ENCODE results near the gene MYO3B.

The MYO3B gene

GRCh38 chr2:170360546-170361089 is 182.7 kb downstream of the MYO3B start:
- no peaks in the 10 kb centered on the region for H3K36me3 Mint-ChIP-seq
- peaks cover 3% of the 10 kb centered on the region for H3K4me1 Mint-ChIP-seq
- ATAC-seq (ENCODE audit: low read depth) (no peak), DNase-seq (ENCODE audit: low spot score in 2 of 2) (no peak)
- H3K27ac Mint-ChIP-seq = no peak overlapping the region
- peaks cover 5% of the 10 kb centered on the region for H3K27me3 Mint-ChIP-seq
- no peak overlapping the region for H3K4me3 Mint-ChIP-seq
- H3K9me3 Mint-ChIP-seq = no peaks in the 10 kb centered on the region

GRCh38 chr2:170361090-170361936 is 183.4 kb downstream of the MYO3B start:
- Mint-ChIP-seq H3K27me3 (peaks cover 5% of the 10 kb centered on the region), H3K4me1 (peaks cover 3% of the 10 kb centered on the region), H3K36me3 (no peaks in the 10 kb centered on the region), H3K9me3 (no peaks in the 10 kb centered on the region), H3K4me3 (no peak overlapping the region), H3K27ac (no peak overlapping the region)
- ATAC-seq (ENCODE audit: low read depth) = peak; percentile 51
- peak; percentile 23 to 30 for DNase-seq (ENCODE audit: low spot score in 2 of 2)

- ATAC-seq (ENCODE audit: low read depth) (no peak), DNase-seq (ENCODE audit: low spot score in 2 of 2) (no peak)
- no peaks in the 10 kb centered on the region for H3K9me3 Mint-ChIP-seq
- no peak overlapping the region for H3K27ac Mint-ChIP-seq
- H3K36me3 Mint-ChIP-seq = no peaks in the 10 kb centered on the region
- H3K27me3 Mint-ChIP-seq = peaks cover 12% of the 10 kb centered on the region
- no peak overlapping the region for H3K4me3 Mint-ChIP-seq
- peaks cover 3% of the 10 kb centered on the region for H3K4me1 Mint-ChIP-seq
These were observed 184.4 kb downstream of the MYO3B start for GRCh38 chr2:170362313-170362870.

- H3K4me3 Mint-ChIP-seq = no peak overlapping the region
- no peaks in the 10 kb centered on the region for H3K9me3 Mint-ChIP-seq
- H3K27me3 Mint-ChIP-seq = peaks cover 12% of the 10 kb centered on the region
- H3K27ac Mint-ChIP-seq = no peak overlapping the region
- DNase-seq (ENCODE audit: low spot score in 2 of 2) (no peak), ATAC-seq (ENCODE audit: low read depth) (no peak)
- no peaks in the 10 kb centered on the region for H3K36me3 Mint-ChIP-seq
- peaks cover 3% of the 10 kb centered on the region for H3K4me1 Mint-ChIP-seq
These were observed 185.1 kb downstream of the MYO3B start for GRCh38 chr2:170362871-170363631.

- H3K36me3 Mint-ChIP-seq = no peaks in the 10 kb centered on the region
- H3K4me3 Mint-ChIP-seq = no peak overlapping the region
- H3K9me3 Mint-ChIP-seq = no peaks in the 10 kb centered on the region
- H3K4me1 Mint-ChIP-seq = peaks cover 3% of the 10 kb centered on the region
- DNase-seq (ENCODE audit: low spot score in 2 of 2) (no peak), ATAC-seq (ENCODE audit: low read depth) (no peak)
- H3K27ac Mint-ChIP-seq = no peak overlapping the region
- peaks cover 12% of the 10 kb centered on the region for H3K27me3 Mint-ChIP-seq
These were observed 187.1 kb downstream of the MYO3B start for GRCh38 chr2:170365003-170365402.

GRCh38 chr2:170365686-170366085 is 187.7 kb downstream of the MYO3B start:
- H3K4me1 Mint-ChIP-seq = peaks cover 5% of the 10 kb centered on the region

GRCh38 chr2:170368370-170368769 is 190.4 kb downstream of the MYO3B start:
- DNase-seq (ENCODE audit: low spot score in 2 of 2) (no peak), ATAC-seq (ENCODE audit: low read depth) (no peak)
- H3K4me1 Mint-ChIP-seq = peaks cover 2% of the 10 kb centered on the region
- H3K4me3 Mint-ChIP-seq = no peak overlapping the region
- no peaks in the 10 kb centered on the region for H3K9me3 Mint-ChIP-seq
- H3K27ac Mint-ChIP-seq = no peak overlapping the region
- H3K36me3 Mint-ChIP-seq = no peaks in the 10 kb centered on the region
- H3K27me3 Mint-ChIP-seq = peaks cover 17% of the 10 kb centered on the region

More at GRCh38 chr2:170365686-170366085, 187.7 kb downstream of the MYO3B start:
- ATAC-seq (ENCODE audit: low read depth) (no peak), DNase-seq (ENCODE audit: low spot score in 2 of 2) (no peak)
- no peak overlapping the region for H3K27ac Mint-ChIP-seq
- peaks cover 14% of the 10 kb centered on the region for H3K27me3 Mint-ChIP-seq
- H3K4me3 Mint-ChIP-seq = no peak overlapping the region
- no peaks in the 10 kb centered on the region for H3K9me3 Mint-ChIP-seq
- no peaks in the 10 kb centered on the region for H3K36me3 Mint-ChIP-seq

GRCh38 chr2:170369228-170369627 is 191.3 kb downstream of the MYO3B start:
- DNase-seq (ENCODE audit: low spot score in 2 of 2) (no peak), ATAC-seq (ENCODE audit: low read depth) (no peak)
- H3K36me3 Mint-ChIP-seq = no peaks in the 10 kb centered on the region
- no peak overlapping the region for H3K27ac Mint-ChIP-seq
- peaks cover 22% of the 10 kb centered on the region for H3K27me3 Mint-ChIP-seq
- no peak overlapping the region for H3K4me3 Mint-ChIP-seq
- no peaks in the 10 kb centered on the region for H3K9me3 Mint-ChIP-seq
- H3K4me1 Mint-ChIP-seq = peaks cover 2% of the 10 kb centered on the region

GRCh38 chr2:170369894-170370293 is 191.9 kb downstream of the MYO3B start:
- DNase-seq (ENCODE audit: low spot score in 2 of 2) (no peak), ATAC-seq (ENCODE audit: low read depth) (no peak)
- no peak overlapping the region for H3K27ac Mint-ChIP-seq
- peaks cover 2% of the 10 kb centered on the region for H3K4me1 Mint-ChIP-seq
- H3K9me3 Mint-ChIP-seq = no peaks in the 10 kb centered on the region
- H3K27me3 Mint-ChIP-seq = peaks cover 23% of the 10 kb centered on the region
- H3K4me3 Mint-ChIP-seq = no peak overlapping the region
- no peaks in the 10 kb centered on the region for H3K36me3 Mint-ChIP-seq

- DNase-seq (ENCODE audit: low spot score in 2 of 2) = no peak
- H3K27ac Mint-ChIP-seq = no peak overlapping the region
- H3K9me3 Mint-ChIP-seq = no peaks in the 10 kb centered on the region
- peaks cover 23% of the 10 kb centered on the region for H3K27me3 Mint-ChIP-seq
- ATAC-seq (ENCODE audit: low read depth) = no peak
- H3K36me3 Mint-ChIP-seq = no peaks in the 10 kb centered on the region
- H3K4me1 Mint-ChIP-seq = peaks cover 2% of the 10 kb centered on the region
- H3K4me3 Mint-ChIP-seq = no peak overlapping the region
These were observed 193.5 kb downstream of the MYO3B start for GRCh38 chr2:170371231-170371998.

- H3K4me3 Mint-ChIP-seq = no peak overlapping the region
- no peaks in the 10 kb centered on the region for H3K36me3 Mint-ChIP-seq
- peaks cover 2% of the 10 kb centered on the region for H3K4me1 Mint-ChIP-seq
- no peak overlapping the region for H3K27ac Mint-ChIP-seq
- DNase-seq (ENCODE audit: low spot score in 2 of 2) (no peak), ATAC-seq (ENCODE audit: low read depth) (no peak)
- no peaks in the 10 kb centered on the region for H3K9me3 Mint-ChIP-seq
- peaks cover 15% of the 10 kb centered on the region for H3K27me3 Mint-ChIP-seq
These were observed 197.2 kb downstream of the MYO3B start for GRCh38 chr2:170375192-170375591.

- Mint-ChIP-seq H3K36me3 (no peaks in the 10 kb centered on the region), H3K27me3 (peaks cover 6% of the 10 kb centered on the region), H3K27ac (no peak overlapping the region), H3K4me1 (no peaks in the 10 kb centered on the region), H3K9me3 (no peaks in the 10 kb centered on the region), H3K4me3 (no peak overlapping the region)
- ATAC-seq (ENCODE audit: low read depth) (no peak), DNase-seq (ENCODE audit: low spot score in 2 of 2) (no peak)
These were observed 199.7 kb downstream of the MYO3B start for GRCh38 chr2:170377500-170378207.

GRCh38 chr2:170380267-170380666 is 202.3 kb downstream of the MYO3B start:
- no peaks in the 10 kb centered on the region for H3K9me3 Mint-ChIP-seq
- no peaks in the 10 kb centered on the region for H3K27me3 Mint-ChIP-seq

More at GRCh38 chr2:170380267-170380666, 202.3 kb downstream of the MYO3B start:
- ATAC-seq (ENCODE audit: low read depth) (no peak), DNase-seq (ENCODE audit: low spot score in 2 of 2) (no peak)
- no peaks in the 10 kb centered on the region for H3K36me3 Mint-ChIP-seq
- no peak overlapping the region for H3K27ac Mint-ChIP-seq
- no peak overlapping the region for H3K4me3 Mint-ChIP-seq
- no peaks in the 10 kb centered on the region for H3K4me1 Mint-ChIP-seq

All from memory B cell (primary cell).